Activated CD4-positive, alpha-beta T cell treated with anti-CD3 and anti-CD28 coated beads, Interleukin-2, amount 50 U/mL, for 24 hours (primary cell): ENCODE data around the gene BACE2.

Source experiments
- DNase-seq, 2 donors: peaks; one replicate each; pipeline ENCODE4 v3.0.0-alpha.2; 2020; ENCODE audit warnings: low read depth in 1 of 2, low spot score in 1 of 2

Gene BACE2

DNA sequence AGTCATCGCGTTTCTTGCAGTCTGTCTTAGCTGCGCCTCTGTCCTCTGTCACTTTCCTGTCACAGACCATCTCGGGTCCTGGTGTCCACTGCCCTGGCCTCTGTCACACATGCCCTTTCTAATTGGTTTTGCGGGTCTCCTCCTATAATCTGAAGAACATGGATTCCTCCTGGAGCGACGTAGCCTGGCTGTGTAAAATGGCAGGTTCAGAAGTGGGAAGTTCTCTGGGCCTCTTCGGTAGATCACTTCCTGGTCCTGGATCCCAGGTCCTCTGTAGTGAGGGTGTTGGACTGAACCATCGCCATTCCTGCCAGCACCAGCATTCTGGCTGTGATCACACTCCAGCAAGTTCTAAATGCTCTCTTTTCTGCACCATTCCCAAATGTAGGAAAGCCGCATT, 149.5 kb downstream of the BACE2 start:
- DNase-seq: no peak

DNA sequence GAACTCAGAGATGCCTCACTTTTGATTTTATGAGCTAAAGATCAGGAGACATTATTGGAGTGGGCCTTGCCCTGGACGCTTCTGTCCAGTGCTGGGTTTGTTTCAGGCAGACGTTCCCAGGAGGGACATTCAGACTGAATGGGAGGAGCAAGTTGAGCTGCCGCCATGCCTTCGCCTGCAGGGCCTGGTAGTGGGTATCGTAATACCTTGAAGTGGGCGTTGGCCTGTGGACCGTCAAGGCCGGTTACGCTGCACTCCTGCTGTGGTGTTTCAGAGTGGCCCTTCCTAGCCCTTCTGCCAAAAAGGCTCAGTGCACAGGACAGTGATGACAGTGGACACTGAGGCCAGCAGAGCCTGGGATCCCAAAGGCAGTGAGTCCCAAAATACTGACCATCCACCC, 150.3 kb downstream of the BACE2 start:
- DNase-seq: no peak

DNA sequence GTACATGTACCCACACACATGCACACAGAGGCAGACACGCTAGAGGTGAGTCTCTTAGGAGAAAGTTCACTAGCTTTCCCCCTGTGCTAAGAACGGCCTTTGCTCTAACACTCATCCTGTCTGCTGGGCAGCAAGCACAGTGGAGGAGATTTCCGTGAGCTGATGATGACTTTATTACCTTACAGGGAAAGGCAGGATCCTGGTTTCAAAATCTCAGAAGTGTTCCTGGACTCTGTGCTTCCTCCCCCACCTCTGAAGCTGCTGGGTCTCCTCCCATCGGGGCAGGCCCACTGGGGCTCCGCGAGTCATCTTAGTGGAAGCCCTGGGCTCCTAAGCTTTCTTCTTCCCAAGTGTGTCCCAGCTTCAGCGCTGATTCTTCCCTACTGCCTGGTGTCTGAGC, 151.3 kb downstream of the BACE2 start:
- DNase-seq: no peak

DNA sequence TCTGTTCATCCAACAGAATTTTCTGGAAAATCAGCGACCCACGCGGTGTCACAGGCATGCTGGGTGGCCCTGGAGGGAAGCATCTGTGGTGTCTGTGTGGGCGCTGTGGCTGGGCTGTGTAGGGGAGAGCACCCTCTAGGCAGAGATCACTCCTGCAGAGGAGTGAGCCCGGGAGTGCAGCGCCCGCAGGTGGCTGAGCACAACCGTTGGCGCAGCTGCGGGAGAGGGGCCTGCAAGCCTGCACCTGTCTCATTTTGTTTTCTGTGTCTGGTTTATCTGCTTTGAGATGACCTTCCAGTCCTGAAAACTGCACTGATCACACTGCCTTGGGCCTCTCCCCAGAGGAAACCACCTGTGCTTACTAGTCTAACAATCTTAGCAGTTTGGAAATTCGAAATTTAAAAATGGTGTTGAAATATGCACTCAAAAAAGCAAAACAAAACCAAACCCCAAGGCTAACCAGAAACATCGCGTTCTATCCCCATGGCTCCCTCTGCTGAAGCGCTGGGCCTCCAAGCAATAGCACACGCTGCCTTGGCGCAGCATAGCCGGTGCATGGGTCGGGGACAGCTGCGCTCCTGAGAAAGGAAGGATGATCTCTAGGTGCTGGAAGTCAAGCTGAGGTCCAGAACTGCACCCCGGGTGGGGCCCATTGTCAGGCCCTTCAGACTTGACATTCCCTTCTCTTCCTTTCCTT, 153.4 kb downstream of the BACE2 start:
- DNase-seq: no peak

DNA sequence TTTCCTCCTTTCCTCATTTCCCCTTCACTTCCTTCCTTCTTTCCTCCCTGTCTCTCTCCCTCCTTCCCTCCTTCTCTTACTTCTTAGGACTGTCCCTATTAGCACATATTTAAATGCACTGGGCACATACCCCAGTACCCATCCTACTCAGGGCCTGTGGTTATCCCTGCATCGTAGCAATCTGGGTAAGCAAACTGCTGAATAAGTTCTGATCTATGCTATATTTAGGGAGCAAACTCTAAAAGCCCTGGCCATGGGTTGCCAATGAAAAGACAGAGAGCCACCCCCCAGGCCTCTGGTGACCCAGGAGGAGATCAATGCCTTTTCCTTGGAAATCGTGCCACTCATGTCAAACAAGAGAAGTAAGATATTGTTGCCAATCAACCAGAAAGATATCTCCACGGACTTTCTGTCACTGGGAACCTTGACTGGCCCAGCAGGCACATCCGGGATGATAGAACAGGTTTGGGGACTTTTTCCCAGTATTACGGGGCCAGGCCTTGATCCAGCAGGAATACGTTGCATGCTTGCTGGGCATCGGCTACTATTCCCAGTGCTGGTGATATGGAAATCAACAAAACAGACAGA, 154.0 kb downstream of the BACE2 start:
- no peak for DNase-seq

DNA sequence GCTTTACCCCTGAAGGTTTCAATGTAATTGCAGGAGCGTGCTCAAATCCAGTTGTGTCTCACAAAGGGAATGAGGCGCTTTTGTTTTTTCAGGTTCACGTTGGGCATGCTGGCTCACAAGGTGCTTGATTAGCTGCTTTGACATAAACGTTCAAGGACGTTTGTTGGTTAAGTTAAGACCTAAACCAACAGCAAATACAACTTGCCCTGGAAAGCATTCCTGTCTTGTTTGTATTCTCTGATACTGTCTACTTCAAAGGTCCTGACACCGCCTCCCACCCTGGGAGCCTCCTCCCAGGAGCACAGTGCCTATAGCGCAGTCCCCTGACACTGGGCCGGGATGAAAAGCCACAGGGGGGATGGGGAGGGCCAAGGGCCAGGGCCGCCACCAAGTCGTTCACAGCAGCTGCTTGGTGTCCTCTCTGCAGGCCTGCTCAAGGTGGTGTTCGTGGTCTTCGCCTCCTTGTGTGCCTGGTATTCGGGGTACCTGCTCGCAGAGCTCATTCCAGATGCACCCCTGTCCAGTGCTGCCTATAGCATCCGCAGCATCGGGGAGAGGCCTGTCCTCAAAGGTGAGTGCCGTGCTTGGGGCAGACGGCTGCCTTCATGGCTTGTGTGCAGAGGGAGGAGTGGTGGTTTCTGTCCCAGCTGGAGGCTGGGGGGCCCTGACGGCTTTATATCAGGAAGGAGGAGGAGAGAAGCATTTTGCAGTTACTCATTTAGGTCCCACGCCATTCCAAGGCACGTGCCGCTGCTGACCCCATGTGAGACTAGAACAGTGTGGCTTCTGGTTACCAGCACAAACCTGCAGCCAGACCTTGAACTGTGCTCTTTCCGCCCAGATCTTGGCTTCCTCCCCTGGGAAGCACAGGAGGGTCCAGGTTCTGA, 154.8 kb downstream of the BACE2 start:
- no peak for DNase-seq

DNA sequence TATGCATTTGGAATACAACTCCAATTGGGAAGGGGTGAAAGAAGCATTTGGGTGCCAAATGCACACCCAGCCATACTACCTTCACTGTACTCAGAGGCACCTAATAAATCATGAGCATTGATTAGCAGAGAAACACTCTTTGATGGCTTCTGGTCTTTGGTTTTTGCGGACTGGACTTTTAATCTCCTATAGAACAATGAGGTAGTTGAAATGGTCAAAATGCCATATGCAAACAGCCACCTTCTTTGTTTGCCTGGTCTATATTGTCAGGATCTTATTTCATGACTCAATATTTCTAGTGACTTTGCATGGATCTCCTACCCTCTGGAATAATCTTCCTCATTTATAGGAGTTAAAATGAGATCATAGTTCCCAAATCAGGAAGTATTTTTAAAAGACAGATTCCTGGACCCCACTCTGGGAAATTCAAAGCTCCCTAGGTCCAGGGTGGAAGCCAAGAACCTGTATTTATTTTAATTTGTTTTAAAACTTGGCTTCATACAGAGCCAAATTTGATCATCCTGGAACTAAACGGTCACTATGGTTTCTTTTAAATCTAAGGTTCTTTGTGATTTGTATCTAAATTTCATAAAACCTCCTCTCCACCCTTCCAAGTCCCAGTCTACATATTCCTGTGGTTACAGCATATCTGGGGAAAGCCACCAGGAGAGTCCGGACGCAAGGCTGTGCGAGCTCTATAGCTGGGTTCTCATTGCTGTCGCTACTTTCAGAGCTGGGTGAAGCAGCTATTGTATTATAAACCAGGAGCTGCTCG, 157.4 kb downstream of the BACE2 start:
- no peak for DNase-seq

DNA sequence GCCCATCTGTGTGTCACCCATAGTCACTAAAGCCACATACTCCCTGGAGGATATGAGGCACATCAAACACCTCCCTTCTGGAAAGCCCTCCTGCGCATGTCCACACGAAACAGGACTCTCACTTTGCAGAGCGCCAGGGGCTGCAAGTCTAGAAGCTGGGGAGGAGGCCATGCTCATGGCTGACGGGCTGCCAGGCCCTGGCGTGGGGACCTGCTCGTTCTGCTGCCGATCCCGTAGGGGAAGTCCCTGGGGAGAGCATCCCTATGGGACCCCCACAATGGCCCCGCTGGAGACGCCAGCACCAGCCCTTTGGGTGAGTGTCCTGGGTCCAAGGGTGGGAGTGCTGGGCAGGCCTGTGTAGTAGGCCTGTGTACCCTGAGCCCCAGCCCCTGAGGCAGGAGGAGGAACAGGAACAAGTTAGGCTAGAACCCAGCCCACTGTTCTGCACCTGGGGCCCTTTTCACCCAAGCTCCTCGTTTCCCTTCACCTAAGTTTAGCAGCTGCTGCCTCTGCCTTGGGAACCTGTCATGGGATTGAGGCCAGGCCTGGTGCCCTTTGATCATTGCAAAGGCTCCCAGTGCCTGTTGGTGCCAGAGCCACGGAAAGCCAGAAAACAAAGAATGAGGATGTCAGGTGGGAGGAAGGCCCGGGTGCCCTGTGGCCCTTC, 158.6 kb downstream of the BACE2 start:
- DNase-seq: no peak

DNA sequence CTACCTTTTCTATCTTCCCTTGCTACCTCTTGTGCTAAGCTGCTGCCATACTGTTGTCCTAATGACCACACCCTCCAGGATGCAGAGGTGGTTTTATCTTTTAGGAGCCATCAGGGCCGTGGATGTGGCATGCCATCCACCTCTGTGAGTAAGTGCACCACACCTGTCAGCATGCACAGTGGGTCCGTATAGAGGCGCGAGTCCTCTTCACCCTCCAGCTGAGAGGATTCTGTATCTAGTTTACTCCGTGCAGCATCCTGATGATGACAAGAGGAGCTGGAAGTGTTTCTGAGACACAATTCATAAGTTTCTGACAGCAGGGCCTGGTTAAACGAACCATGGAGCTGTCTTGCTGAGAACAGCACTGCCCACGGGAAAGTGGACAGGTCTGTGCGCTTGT, 159.8 kb downstream of the BACE2 start:
- no peak for DNase-seq

DNA sequence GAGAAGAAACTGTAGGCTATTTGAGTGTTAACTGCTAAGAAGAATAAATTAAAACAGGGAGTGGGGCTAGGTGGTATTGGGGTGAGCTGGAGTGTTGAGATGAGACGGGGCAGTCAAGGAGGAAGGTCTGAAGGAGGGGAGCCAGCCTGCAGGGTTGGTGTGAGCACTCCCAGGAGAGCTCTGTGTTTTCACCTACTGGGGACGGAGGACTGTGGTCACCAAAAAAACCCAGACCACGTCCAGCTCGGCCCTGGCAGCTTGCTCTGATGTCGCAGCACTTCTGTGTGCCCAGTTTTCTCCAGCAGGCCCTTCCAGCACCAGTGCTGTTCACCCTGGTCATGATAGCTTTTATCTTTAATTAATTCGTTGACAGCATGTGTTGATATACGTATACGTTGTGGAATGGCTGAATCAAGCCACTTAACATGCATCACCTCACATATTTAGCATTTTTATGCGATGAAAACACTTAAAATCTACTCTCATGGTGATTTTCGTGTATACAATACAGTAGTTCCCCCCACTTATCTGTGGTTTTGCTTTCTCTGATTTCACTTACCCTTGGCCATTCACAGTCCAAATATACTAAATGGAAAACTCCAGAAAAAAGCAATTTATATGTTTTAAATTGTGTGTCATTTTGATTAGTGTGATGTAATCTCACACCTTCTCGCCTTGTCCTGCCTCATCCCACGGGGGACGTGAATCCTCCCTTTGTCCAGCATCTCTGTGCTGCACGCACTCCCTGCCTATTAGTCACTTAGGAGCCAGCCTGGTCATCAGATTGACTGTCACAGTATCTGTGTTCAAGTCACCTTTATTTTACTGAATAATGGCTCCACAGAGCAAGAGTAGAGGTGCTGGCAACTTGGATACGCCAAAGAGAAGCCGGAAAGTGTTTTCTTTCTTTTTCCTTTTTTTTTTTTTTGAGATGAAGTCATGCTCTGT, 161.0 kb downstream of the BACE2 start:
- no peak for DNase-seq
